K562 (cell line): ENCODE measurements around the gene ZKSCAN3. TPM values are rescaled to one million over a fixed set of nuclear protein-coding genes. Genes with fewer than 3 reads are reported as not detected.

Source experiments
- CCAR2 ChIP-seq: fragments of 200-400 bp; formaldehyde crosslinking; IDR thresholded peaks from 2 replicates; pipeline ENCODE4 v1.6.1; 2017; ENCODE audit warnings: mild to moderate bottlenecking, low read depth, low read length
- CHD4 ChIP-seq: fragments of 200-600 bp; sonication (generic); IDR thresholded peaks from 3 replicates; pipeline ENCODE4 v1.6.1; 2012; ENCODE audit warnings: low read depth, mild to moderate bottlenecking, mixed read lengths, low read length, inconsistent platforms; ENCODE audit not compliant: insufficient read depth, insufficient replicate concordance, poor library complexity, severe bottlenecking
- ETV6 ChIP-seq, 3 experiments: fragments of 150-350 bp in 1 of 3; sonication (generic) in 1 of 3; formaldehyde crosslinking in 1 of 3; IDR thresholded peaks; 2 replicates each; pipeline versions ENCODE4 v1.6.1 to v1.8.0; 2014 to 2022; ENCODE audit warnings: borderline replicate concordance in 2 of 3, low read depth in 2 of 3, antibody characterized with exemption in 1 of 3, low read length in 1 of 3, mild to moderate bottlenecking in 1 of 3, missing genetic modification reagents in 1 of 3
- FOXK1 ChIP-seq: sonication (generic); formaldehyde crosslinking; IDR thresholded peaks from 2 replicates; pipeline ENCODE4 v1.8.0; 2022; ENCODE audit warnings: missing genetic modification reagents, mild to moderate bottlenecking, borderline replicate concordance
- IRF2 ChIP-seq: sonication (generic); formaldehyde crosslinking; IDR thresholded peaks from 2 replicates; pipeline ENCODE4 v1.8.1; 2022; ENCODE audit warnings: mild to moderate bottlenecking, missing genetic modification reagents
- KDM2B ChIP-seq: fragments of 250-450 bp; sonication (Bioruptor Pico); IDR thresholded peaks from 2 replicates; pipeline ENCODE4 v1.8.0; 2021; ENCODE audit warnings: mild to moderate bottlenecking, moderate library complexity
- MAX ChIP-seq: sonication (generic); formaldehyde crosslinking; IDR thresholded peaks from 2 replicates; pipeline ENCODE4 v1.9.0; 2022; ENCODE audit warnings: mild to moderate bottlenecking, missing genetic modification reagents
- MBD2 ChIP-seq: sonication (generic); IDR thresholded peaks from 2 replicates; pipeline ENCODE4 v1.6.1; 2016; ENCODE audit warnings: low read depth, borderline replicate concordance
- POLR2A ChIP-seq: fragments of 450-650 bp; conservative IDR thresholded peaks from 2 replicates; pipeline ENCODE4 v1.6.1; 2016
- POLR3G ChIP-seq: IDR thresholded peaks from 2 replicates; pipeline ENCODE4 v1.6.1; 2011; ENCODE audit not compliant: insufficient read length, insufficient replicate concordance; ENCODE audit errors: extremely low read depth
- RB1 ChIP-seq: fragments of 450-650 bp; IDR thresholded peaks from 2 replicates; pipeline ENCODE4 v1.6.1; 2017; ENCODE audit warnings: low read depth, mild to moderate bottlenecking
- ZC3H8 ChIP-seq: fragments of 450-650 bp; IDR thresholded peaks from 2 replicates; pipeline ENCODE4 v1.6.1; 2017
- ZNF311 ChIP-seq: fragments of 250-450 bp; sonication (Bioruptor Pico); IDR thresholded peaks from 2 replicates; pipeline ENCODE4 v1.4.0; 2020; ENCODE audit warnings: mild to moderate bottlenecking, moderate library complexity
- ZNF384 ChIP-seq: IDR thresholded peaks from 2 replicates; pipeline ENCODE4 v1.6.1; 2012; ENCODE audit warnings: low read depth, low read length, improper control_type of control experiment
- ZNF766 ChIP-seq: fragments of 200-800 bp; sonication (Bioruptor generic); conservative IDR thresholded peaks from 2 replicates; pipeline ENCODE4 v1.6.1; 2016; ENCODE audit warnings: missing genetic modification characterization, missing compliant biosample characterization
- polyA plus RNA-seq, 8 experiments: library from polyadenylated mRNA; depleted of rRNA in 4 of 8; stranded (reverse) in 5 of 8; unstranded in 3 of 8; fragments of >200 nt; fragmentation: Nextera tagmentation in 2 of 8; fragmentation: Illumina TruSeq in 1 of 8; extraction: Ambion mirVana in 2 of 8; extraction: Trizol in 1 of 8; gene quantifications; 2 replicates each; pipeline versions ENCODE4 v1.2.1 to v1.2.3, GENCODE V29; 2011 to 2014; ENCODE audit warnings: inconsistent platforms in 1 of 8, missing spikeins in 1 of 8
- total RNA-seq, 7 experiments: library from RNA; depleted of rRNA in 6 of 7; stranded (reverse); fragments of >200 nt in 6 of 7; fragmentation: Illumina TruSeq in 2 of 7; extraction: Trizol in 2 of 7; gene quantifications; 2 replicates each; pipeline versions ENCODE4 v1.2.1 to v1.2.3, GENCODE V29; 2011 to 2021; ENCODE audit warnings: low replicate concordance in 1 of 7
- TF ChIP-seq, protein P1 (sequence below): fragments of 250-450 bp; sonication (Bioruptor Pico); IDR thresholded peaks from 2 replicates; pipeline ENCODE4 v1.4.0; 2020; ENCODE audit warnings: mild to moderate bottlenecking, moderate library complexity
- TF ChIP-seq, protein P2 (sequence below): fragments of 450-650 bp; IDR thresholded peaks from 2 replicates; pipeline ENCODE4 v1.6.1; 2016; ENCODE audit warnings: borderline replicate concordance
- TF ChIP-seq, protein P3 (sequence below): sonication (generic); formaldehyde crosslinking; IDR thresholded peaks from 2 replicates; pipeline ENCODE4 v1.8.1; 2023; ENCODE audit warnings: mild to moderate bottlenecking, missing genetic modification reagents, moderate library complexity

The ZKSCAN3 gene
- total and polyA plus RNA-seq, 9 of the 15 experiments (the other 6 are each of a cell fraction or from before 2014, with no cell fraction given) = 3.0 to 12.4 (median 10.2) TPM

- TF ChIP-seq, protein P1, sequence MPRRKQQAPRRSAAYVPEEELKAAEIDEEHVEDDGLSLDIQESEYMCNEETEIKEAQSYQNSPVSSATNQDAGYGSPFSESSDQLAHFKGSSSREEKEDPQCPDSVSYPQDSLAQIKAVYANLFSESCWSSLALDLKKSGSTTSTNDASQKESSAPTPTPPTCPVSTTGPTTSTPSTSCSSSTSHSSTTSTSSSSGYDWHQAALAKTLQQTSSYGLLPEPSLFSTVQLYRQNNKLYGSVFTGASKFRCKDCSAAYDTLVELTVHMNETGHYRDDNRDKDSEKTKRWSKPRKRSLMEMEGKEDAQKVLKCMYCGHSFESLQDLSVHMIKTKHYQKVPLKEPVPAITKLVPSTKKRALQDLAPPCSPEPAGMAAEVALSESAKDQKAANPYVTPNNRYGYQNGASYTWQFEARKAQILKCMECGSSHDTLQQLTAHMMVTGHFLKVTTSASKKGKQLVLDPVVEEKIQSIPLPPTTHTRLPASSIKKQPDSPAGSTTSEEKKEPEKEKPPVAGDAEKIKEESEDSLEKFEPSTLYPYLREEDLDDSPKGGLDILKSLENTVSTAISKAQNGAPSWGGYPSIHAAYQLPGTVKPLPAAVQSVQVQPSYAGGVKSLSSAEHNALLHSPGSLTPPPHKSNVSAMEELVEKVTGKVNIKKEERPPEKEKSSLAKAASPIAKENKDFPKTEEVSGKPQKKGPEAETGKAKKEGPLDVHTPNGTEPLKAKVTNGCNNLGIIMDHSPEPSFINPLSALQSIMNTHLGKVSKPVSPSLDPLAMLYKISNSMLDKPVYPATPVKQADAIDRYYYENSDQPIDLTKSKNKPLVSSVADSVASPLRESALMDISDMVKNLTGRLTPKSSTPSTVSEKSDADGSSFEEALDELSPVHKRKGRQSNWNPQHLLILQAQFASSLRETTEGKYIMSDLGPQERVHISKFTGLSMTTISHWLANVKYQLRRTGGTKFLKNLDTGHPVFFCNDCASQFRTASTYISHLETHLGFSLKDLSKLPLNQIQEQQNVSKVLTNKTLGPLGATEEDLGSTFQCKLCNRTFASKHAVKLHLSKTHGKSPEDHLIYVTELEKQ (CRISPR knock-in tag) = no peak
- peak; percentile 73 for TF ChIP-seq MAX (CRISPR knock-in tag)
- TF ChIP-seq, protein P2, sequence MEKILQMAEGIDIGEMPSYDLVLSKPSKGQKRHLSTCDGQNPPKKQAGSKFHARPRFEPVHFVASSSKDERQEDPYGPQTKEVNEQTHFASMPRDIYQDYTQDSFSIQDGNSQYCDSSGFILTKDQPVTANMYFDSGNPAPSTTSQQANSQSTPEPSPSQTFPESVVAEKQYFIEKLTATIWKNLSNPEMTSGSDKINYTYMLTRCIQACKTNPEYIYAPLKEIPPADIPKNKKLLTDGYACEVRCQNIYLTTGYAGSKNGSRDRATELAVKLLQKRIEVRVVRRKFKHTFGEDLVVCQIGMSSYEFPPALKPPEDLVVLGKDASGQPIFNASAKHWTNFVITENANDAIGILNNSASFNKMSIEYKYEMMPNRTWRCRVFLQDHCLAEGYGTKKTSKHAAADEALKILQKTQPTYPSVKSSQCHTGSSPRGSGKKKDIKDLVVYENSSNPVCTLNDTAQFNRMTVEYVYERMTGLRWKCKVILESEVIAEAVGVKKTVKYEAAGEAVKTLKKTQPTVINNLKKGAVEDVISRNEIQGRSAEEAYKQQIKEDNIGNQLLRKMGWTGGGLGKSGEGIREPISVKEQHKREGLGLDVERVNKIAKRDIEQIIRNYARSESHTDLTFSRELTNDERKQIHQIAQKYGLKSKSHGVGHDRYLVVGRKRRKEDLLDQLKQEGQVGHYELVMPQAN = peak; percentile 94
- TF ChIP-seq, protein P3, sequence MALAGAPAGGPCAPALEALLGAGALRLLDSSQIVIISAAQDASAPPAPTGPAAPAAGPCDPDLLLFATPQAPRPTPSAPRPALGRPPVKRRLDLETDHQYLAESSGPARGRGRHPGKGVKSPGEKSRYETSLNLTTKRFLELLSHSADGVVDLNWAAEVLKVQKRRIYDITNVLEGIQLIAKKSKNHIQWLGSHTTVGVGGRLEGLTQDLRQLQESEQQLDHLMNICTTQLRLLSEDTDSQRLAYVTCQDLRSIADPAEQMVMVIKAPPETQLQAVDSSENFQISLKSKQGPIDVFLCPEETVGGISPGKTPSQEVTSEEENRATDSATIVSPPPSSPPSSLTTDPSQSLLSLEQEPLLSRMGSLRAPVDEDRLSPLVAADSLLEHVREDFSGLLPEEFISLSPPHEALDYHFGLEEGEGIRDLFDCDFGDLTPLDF (CRISPR knock-in tag) = no peak
- no peak for TF ChIP-seq CCAR2
- TF ChIP-seq CHD4 = peak; percentile 82
- TF ChIP-seq MBD2 = peak; percentile 70; the same call in 1 of the 2 replicates
- no peak for TF ChIP-seq FOXK1 (CRISPR knock-in tag)
- no peak for TF ChIP-seq POLR3G
- TF ChIP-seq KDM2B (CRISPR knock-in tag) = peak; percentile 78; the same call in 1 of the 2 replicates
- no peak for TF ChIP-seq IRF2 (CRISPR knock-in tag)
- 0 out of 4 replicates have a peak, but pooled peaks of 1 of the 2 experiments have one; percentile 21 for TF ChIP-seq ETV6 (IDR thresholded peaks at IDR 0.05; ENCODE audit: borderline replicate concordance in 1 of 2, low read depth in 2 of 2, low read length in 1 of 2)
- no peak for TF ChIP-seq ETV6 (CRISPR knock-in tag; IDR thresholded peaks at IDR 0.05; ENCODE audit: borderline replicate concordance)
- peak; percentile 70 for TF ChIP-seq ZNF766 (CRISPR knock-in tag)
- peak; percentile 96 for TF ChIP-seq POLR2A
- no peak for TF ChIP-seq ZNF311
- TF ChIP-seq ZNF384 = no peak
- peak; percentile 85; the same call in 1 of the 2 replicates for TF ChIP-seq ZC3H8
- peak; percentile 22 for TF ChIP-seq RB1
Observed at GRCh38 chr6:28349892-28350737, at the start of gene ZKSCAN3 (continued).
